Cardiac fibroblast (primary cell): ENCODE results near the gene RAG2.

ENCODE experiments used
- DNase-seq, 2 donors: peaks; one replicate each; pipeline versions ENCODE4 v3.0.0 to v3.0.0-alpha.2; 2010; ENCODE audit warnings: low read depth in 2 of 2
- H3K4me3 ChIP-seq, 2 donors: replicated peaks in 1 of 2; 1 replicate in 1 of 2; 2 replicates in 1 of 2; pipeline ENCODE4 v1.5.1; 2011; ENCODE audit warnings: low read depth in 2 of 2, low read length in 2 of 2, mild to moderate bottlenecking in 2 of 2, moderate library complexity in 1 of 2
- CTCF ChIP-seq: IDR thresholded peaks from one replicate; pipeline ENCODE4 v1.5.1; 2011; ENCODE audit warnings: low read depth, mild to moderate bottlenecking, low read length, inconsistent platforms

Gene RAG2

GRCh38 chr11:36598051-36598450 lies at the start of gene RAG2:
RAG2 (minus strand) TSS chr11:36598236; CDS start chr11:36594168, 4,068 bp downstream.
- TF ChIP-seq CTCF = no peak
- DNase-seq = no peak
- no peak within 1 kb of the TSS for H3K4me3 ChIP-seq

- H3K4me3 ChIP-seq = no peak overlapping the region
- no peak for TF ChIP-seq CTCF
- DNase-seq = no peak
Measured at GRCh38 chr11:36638556-36638955, 40.5 kb upstream of the RAG2 start.

GRCh38 chr11:36635066-36635862 lies 37.2 kb upstream of the RAG2 start:
- no peak overlapping the region for H3K4me3 ChIP-seq
- no peak for TF ChIP-seq CTCF
- DNase-seq = no peak

- no peak for DNase-seq
- no peak for TF ChIP-seq CTCF
- no peak overlapping the region for H3K4me3 ChIP-seq
Measured at GRCh38 chr11:36631774-36632173, 33.7 kb upstream of the RAG2 start.

GRCh38 chr11:36628765-36629244 lies 30.8 kb upstream of the RAG2 start:
- DNase-seq = no peak
- TF ChIP-seq CTCF = no peak
- no peak overlapping the region for H3K4me3 ChIP-seq

GRCh38 chr11:36628141-36628540 lies 30.1 kb upstream of the RAG2 start:
- H3K4me3 ChIP-seq = no peak overlapping the region
- TF ChIP-seq CTCF = no peak
- DNase-seq = no peak

GRCh38 chr11:36627471-36627870 lies 29.4 kb upstream of the RAG2 start:
- no peak for TF ChIP-seq CTCF
- DNase-seq = no peak
- H3K4me3 ChIP-seq = no peak overlapping the region
